Activated T-helper 9 cell treated with anti-CD3 and anti-CD28 coated beads, Interleukin-2, amount 50 U/mL, for 16 hours (primary cell): ENCODE data around the gene GJD4.
A peak's percentile ranks its signal among the peaks of the same experiment; 100 is the strongest.

ENCODE experiments used
- DNase-seq: peaks from one replicate; pipeline ENCODE4 v3.0.0-alpha.2; 2020; ENCODE audit warnings: low read depth

The GJD4 gene

GRCh38 chr10:35626971-35627507 lies 21.9 kb downstream of the GJD4 start:
- no peak for DNase-seq

GRCh38 chr10:35631404-35631803 lies 26.3 kb downstream of the GJD4 start:
- DNase-seq = no peak

- no peak for DNase-seq
Observed at GRCh38 chr10:35632027-35632426, 26.9 kb downstream of the GJD4 start.

GRCh38 chr10:35633006-35633980 lies 28.2 kb downstream of the GJD4 start:
- no peak for DNase-seq

GRCh38 chr10:35635576-35635975 lies 30.4 kb downstream of the GJD4 start:
- no peak for DNase-seq

GRCh38 chr10:35636956-35637355 lies 31.8 kb downstream of the GJD4 start:
- DNase-seq = no peak

GRCh38 chr10:35637462-35637861 lies 32.3 kb downstream of the GJD4 start:
- no peak for DNase-seq

- DNase-seq = no peak
Observed at GRCh38 chr10:35638101-35638500, 33.0 kb downstream of the GJD4 start.

- no peak for DNase-seq
Observed at GRCh38 chr10:35639021-35639727, 34.0 kb downstream of the GJD4 start.

- no peak for DNase-seq
Observed at GRCh38 chr10:35639728-35640401, 34.7 kb downstream of the GJD4 start.

GRCh38 chr10:35640474-35640873 lies 35.3 kb downstream of the GJD4 start:
- no peak for DNase-seq

- peak; percentile 17 for DNase-seq
Observed at GRCh38 chr10:35640951-35641675, 36.0 kb downstream of the GJD4 start.

- DNase-seq = no peak
Observed at GRCh38 chr10:35641676-35642034, 36.5 kb downstream of the GJD4 start.

- peak; percentile 61 for DNase-seq
Observed at GRCh38 chr10:35642035-35642792, 37.1 kb downstream of the GJD4 start, which contains the start of gene FZD8. FZD8 (minus strand) TSS chr10:35642296; CDS start chr10:35641429, 867 bp downstream.

GRCh38 chr10:35642793-35643114 lies 37.6 kb downstream of the GJD4 start:
- DNase-seq = no peak

- DNase-seq = no peak
Observed at GRCh38 chr10:35643151-35644049, 38.3 kb downstream of the GJD4 start.

- DNase-seq = no peak
Observed at GRCh38 chr10:35644050-35644950, 39.2 kb downstream of the GJD4 start.

GRCh38 chr10:35650894-35651293 lies 45.8 kb downstream of the GJD4 start:
- no peak for DNase-seq

GRCh38 chr10:35652824-35653223 lies 47.7 kb downstream of the GJD4 start:
- DNase-seq = no peak
